CD14-positive monocyte (primary cell): ENCODE data around the gene LIAS. TPM values are rescaled to one million over a fixed set of nuclear protein-coding genes. Genes with fewer than 3 reads are reported as not detected.

Experiments used
- DNase-seq, 3 donors: peaks; one replicate each; pipeline ENCODE4 v3.0.0-alpha.2; 2011 to 2022
- H2AFZ ChIP-seq: 2 replicates; pipeline ENCODE4 v1.6.0; 2012; ENCODE audit warnings: mild to moderate bottlenecking, low read depth, low read length, inconsistent platforms; ENCODE audit not compliant: insufficient read depth, poor library complexity, severe bottlenecking
- H3K27ac ChIP-seq, 2 donors: 1 replicate in 1 of 2; 2 replicates in 1 of 2; pipeline ENCODE4 v1.5.1; 2012 to 2013; ENCODE audit warnings: low read length in 2 of 2, control low read depth in 1 of 2, inconsistent platforms in 1 of 2, low read depth in 1 of 2, mild to moderate bottlenecking in 1 of 2
- H3K27me3 ChIP-seq, 2 donors: one replicate each; pipeline versions ENCODE4 v1.6.0 to v1.6.1; 2011 to 2013; ENCODE audit warnings: low read length in 2 of 2; ENCODE audit not compliant: control insufficient read depth in 2 of 2, insufficient read depth in 2 of 2
- H3K36me3 ChIP-seq, 2 donors: replicated peaks in 1 of 2; 1 replicate in 1 of 2; 2 replicates in 1 of 2; pipeline versions ENCODE4 v1.5.1 to v1.6.1; 2012 to 2013; ENCODE audit warnings: low read length in 2 of 2, control low read depth in 1 of 2, inconsistent platforms in 1 of 2, mild to moderate bottlenecking in 1 of 2; ENCODE audit not compliant: insufficient read depth in 2 of 2, control insufficient read depth in 1 of 2
- H3K4me1 ChIP-seq, 2 donors: 1 replicate in 1 of 2; 2 replicates in 1 of 2; pipeline versions ENCODE4 v1.5.1 to v1.6.1; 2012 to 2013; ENCODE audit warnings: low read length in 2 of 2, control low read depth in 1 of 2, inconsistent platforms in 1 of 2, mild to moderate bottlenecking in 1 of 2, moderate library complexity in 1 of 2; ENCODE audit not compliant: insufficient read depth in 2 of 2, control insufficient read depth in 1 of 2
- H3K4me2 ChIP-seq: replicated peaks from 2 replicates; pipeline ENCODE3; 2012; ENCODE audit warnings: low read length, moderate library complexity, mild to moderate bottlenecking; ENCODE audit not compliant: poor library complexity, severe bottlenecking; ENCODE audit errors: extremely low read depth
- H3K4me3 ChIP-seq, 3 experiments: fragments of 200-600 bp in 1 of 3; sonication (generic) in 1 of 3; replicated peaks in 1 of 3; 1 replicate in 2 of 3; 2 replicates in 1 of 3; pipeline ENCODE4 v1.5.1; 2011 to 2013; ENCODE audit warnings: low read length in 3 of 3, mild to moderate bottlenecking in 3 of 3, control low read depth in 2 of 3, low read depth in 2 of 3, inconsistent platforms in 1 of 3, moderate library complexity in 1 of 3
- H3K79me2 ChIP-seq: 2 replicates; pipeline ENCODE4 v1.6.0; 2012; ENCODE audit warnings: mild to moderate bottlenecking, control low read depth, inconsistent platforms, low read length, moderate library complexity; ENCODE audit not compliant: insufficient read depth
- H3K9ac ChIP-seq: 2 replicates; pipeline ENCODE4 v1.6.0; 2017; ENCODE audit warnings: low read length, mild to moderate bottlenecking; ENCODE audit not compliant: insufficient read depth, poor library complexity, severe bottlenecking
- H3K9me3 ChIP-seq, 2 donors: replicated peaks in 1 of 2; 1 replicate in 1 of 2; 2 replicates in 1 of 2; pipeline versions ENCODE4 v1.5.1 to v1.6.1; 2012 to 2013; ENCODE audit warnings: low read length in 2 of 2, control low read depth in 1 of 2; ENCODE audit not compliant: control insufficient read depth in 1 of 2, insufficient read depth in 1 of 2
- H4K20me1 ChIP-seq: 2 replicates; pipeline ENCODE4 v1.6.0; 2012; ENCODE audit warnings: mild to moderate bottlenecking, low read length, control low read depth, moderate library complexity; ENCODE audit not compliant: insufficient read depth
- H3K27ac Mint-ChIP-seq, 7 donors: one replicate each; pipeline ENCODE4 v1.8.0; 2020; ENCODE audit warnings: mild to moderate bottlenecking in 7 of 7, mixed read lengths in 7 of 7, moderate library complexity in 6 of 7, inconsistent platforms in 2 of 7
- H3K27me3 Mint-ChIP-seq, 3 donors: one replicate each; pipeline ENCODE4 v1.8.0; 2021 to 2022; ENCODE audit warnings: low read depth in 3 of 3, mild to moderate bottlenecking in 3 of 3, mixed read lengths in 3 of 3, moderate library complexity in 3 of 3, inconsistent platforms in 1 of 3
- H3K36me3 Mint-ChIP-seq, 2 donors: one replicate each; pipeline ENCODE4 v1.8.0; 2020; ENCODE audit warnings: mixed read lengths in 2 of 2, inconsistent platforms in 1 of 2, mild to moderate bottlenecking in 1 of 2
- H3K4me1 Mint-ChIP-seq: one replicate; pipeline ENCODE4 v1.8.0; 2020; ENCODE audit warnings: mild to moderate bottlenecking, mixed read lengths
- H3K4me3 Mint-ChIP-seq, 2 donors: one replicate each; pipeline ENCODE4 v1.8.0; 2020; ENCODE audit warnings: mild to moderate bottlenecking in 2 of 2, mixed read lengths in 2 of 2, moderate library complexity in 1 of 2
- H3K9me3 Mint-ChIP-seq, 7 donors: one replicate each; pipeline ENCODE4 v1.8.0; 2020 to 2022; ENCODE audit warnings: mixed read lengths in 7 of 7, mild to moderate bottlenecking in 6 of 7, moderate library complexity in 6 of 7, inconsistent platforms in 2 of 7
- WGBS: methylation state at CpG from one replicate; pipeline ENCODE4 v1.1.5; 2013; ENCODE audit warnings: missing lambda C conversion rate; ENCODE audit not compliant: insufficient coverage; 5-methylcytosine and 5-hydroxymethylcytosine counted together
- intact Hi-C, 2 donors: fragments of 100-400 bp; cut with micrococcal nuclease; formaldehyde crosslinking; loops; one replicate each; pipeline versions ENCODE4 v1.15.0 to v1.15.1; 2023
- polyA plus RNA-seq, 3 donors: library from polyadenylated mRNA; depleted of rRNA in 1 of 3; unstranded in 2 of 3; stranded (reverse) in 1 of 3; fragments of 300-500 nt in 2 of 3; fragments of >200 nt in 1 of 3; fragmentation: Illumina TruSeq in 2 of 3; gene quantifications; 1 replicate in 2 of 3; 2 replicates in 1 of 3; pipeline ENCODE4 v1.2.3, GENCODE V29; 2012 to 2021
- TF ChIP-seq, protein P1 (sequence below): fragments of 200-600 bp; IDR thresholded peaks from one replicate; pipeline ENCODE4 v1.8.0; 2022; ENCODE audit warnings: antibody characterized with exemption, mild to moderate bottlenecking

The LIAS gene
- polyA plus RNA-seq, 3 donors, result 7.2 to 8.9 (median 7.8) TPM

DNA sequence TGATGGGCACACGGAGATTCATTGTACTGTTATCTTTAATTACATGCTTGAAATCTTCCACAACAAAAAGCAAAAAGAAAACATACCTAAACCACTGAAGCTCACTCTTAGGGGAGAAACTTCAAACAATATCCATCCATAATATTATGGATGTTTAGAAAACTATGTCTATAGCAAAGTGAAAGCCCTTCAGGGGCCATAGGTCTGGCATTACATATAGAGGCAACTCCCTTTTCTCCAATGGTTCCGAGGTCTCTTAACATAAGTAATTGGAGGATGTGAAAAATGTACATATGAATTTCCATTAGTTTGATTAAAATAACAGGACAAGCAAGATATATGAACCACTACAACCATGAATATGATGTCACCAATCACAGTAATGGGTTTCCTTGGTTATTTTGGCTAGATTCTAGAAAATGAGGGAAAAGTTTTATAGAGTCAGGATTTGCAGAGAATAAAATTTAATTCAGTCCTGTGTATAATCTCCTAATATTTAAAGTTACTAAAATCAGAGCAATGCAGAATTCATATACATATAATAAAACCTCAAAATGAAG lies 57.6 kb downstream of the LIAS start:
- DNase-seq, result no peak
- TF ChIP-seq, protein P1, sequence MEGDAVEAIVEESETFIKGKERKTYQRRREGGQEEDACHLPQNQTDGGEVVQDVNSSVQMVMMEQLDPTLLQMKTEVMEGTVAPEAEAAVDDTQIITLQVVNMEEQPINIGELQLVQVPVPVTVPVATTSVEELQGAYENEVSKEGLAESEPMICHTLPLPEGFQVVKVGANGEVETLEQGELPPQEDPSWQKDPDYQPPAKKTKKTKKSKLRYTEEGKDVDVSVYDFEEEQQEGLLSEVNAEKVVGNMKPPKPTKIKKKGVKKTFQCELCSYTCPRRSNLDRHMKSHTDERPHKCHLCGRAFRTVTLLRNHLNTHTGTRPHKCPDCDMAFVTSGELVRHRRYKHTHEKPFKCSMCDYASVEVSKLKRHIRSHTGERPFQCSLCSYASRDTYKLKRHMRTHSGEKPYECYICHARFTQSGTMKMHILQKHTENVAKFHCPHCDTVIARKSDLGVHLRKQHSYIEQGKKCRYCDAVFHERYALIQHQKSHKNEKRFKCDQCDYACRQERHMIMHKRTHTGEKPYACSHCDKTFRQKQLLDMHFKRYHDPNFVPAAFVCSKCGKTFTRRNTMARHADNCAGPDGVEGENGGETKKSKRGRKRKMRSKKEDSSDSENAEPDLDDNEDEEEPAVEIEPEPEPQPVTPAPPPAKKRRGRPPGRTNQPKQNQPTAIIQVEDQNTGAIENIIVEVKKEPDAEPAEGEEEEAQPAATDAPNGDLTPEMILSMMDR, result no peak
- Histone ChIP-seq H3K4me1 (no peaks in the 10 kb centered on the region), H4K20me1 (no peaks in the 10 kb centered on the region), H3K9me3 (no peaks in the 10 kb centered on the region), H3K9ac (no peak overlapping the region), H3K4me3 (no peak overlapping the region), H3K27ac (no peak overlapping the region), H2AFZ (no peak overlapping the region), H3K79me2 (no peaks in the 10 kb centered on the region), H3K27me3 (no peaks in the 10 kb centered on the region), H3K4me2 (no peak overlapping the region), H3K36me3 (peaks cover 15 to 55% of the 10 kb centered on the region in 2 donors)
- Mint-ChIP-seq H3K4me1 (no peaks in the 10 kb centered on the region), H3K4me3 (no peak overlapping the region), H3K27me3 (no peaks in the 10 kb centered on the region), H3K27ac (no peak overlapping the region), H3K9me3 (no peaks in the 10 kb centered on the region), H3K36me3 (peaks cover 25 to 48% of the 10 kb centered on the region in 2 donors)
- WGBS, result no CpG with 5 or more reads among the region's 2 CpGs
- intact Hi-C loops, result no loop called here

GRCh38 chr4:39518484-39518883 lies 59.6 kb downstream of the LIAS start:
- no peaks in the 10 kb centered on the region for H3K79me2 ChIP-seq
- TF ChIP-seq, protein P1, result no peak
- H3K4me1 Mint-ChIP-seq, result no peaks in the 10 kb centered on the region
- no peak for DNase-seq
- peaks cover 16 to 29% of the 10 kb centered on the region in 2 donors for H3K36me3 Mint-ChIP-seq
- no peak overlapping the region for H3K4me3 ChIP-seq
- no peaks in the 10 kb centered on the region for H3K9me3 ChIP-seq
- H3K4me2 ChIP-seq, result no peak overlapping the region
- no peaks in the 10 kb centered on the region for H4K20me1 ChIP-seq
- no peak overlapping the region for H3K27ac Mint-ChIP-seq
- H3K36me3 ChIP-seq, result peaks cover 5 to 35% of the 10 kb centered on the region in 2 donors
- intact Hi-C loops, result no loop called here
- 90% methylated on average over 5 of the region's 6 CpGs for WGBS
- H3K9ac ChIP-seq, result no peak overlapping the region
- no peaks in the 10 kb centered on the region for H3K4me1 ChIP-seq
- no peak overlapping the region for H2AFZ ChIP-seq
- H3K27ac ChIP-seq, result no peak overlapping the region
- H3K9me3 Mint-ChIP-seq, result no peaks in the 10 kb centered on the region
- H3K27me3 Mint-ChIP-seq, result no peaks in the 10 kb centered on the region
- no peak overlapping the region for H3K4me3 Mint-ChIP-seq
- H3K27me3 ChIP-seq, result no peaks in the 10 kb centered on the region
